SK-N-SH (cell line): ENCODE measurements around the gene ZNF521. TPM values are rescaled to one million over a fixed set of nuclear protein-coding genes. Genes with fewer than 3 reads are reported as not detected.

Experiments
- CTCF ChIA-PET: fragments of 300-600, 350-600 bp; formaldehyde crosslinking; extraction: SDS; loops from one replicate; lab custom pipeline; 2021; lab: Yijun Ruan, JAX
- POLR2A ChIA-PET: fragments of 350-600 bp; sonication (Branson Sonifier 250); formaldehyde crosslinking; extraction: SDS; loops from one replicate; lab custom pipeline; 2020; ENCODE audit warnings: antibody characterized with exemption, inconsistent platforms; lab: Yijun Ruan, JAX
- DNase-seq: peaks from one replicate; pipeline ENCODE4 v3.0.0; 2012
- H2AFZ ChIP-seq: fragments of 200-600 bp; sonication (generic); 2 replicates; pipeline ENCODE4 v1.8.1; 2016; ENCODE audit warnings: antibody characterized with exemption, mild to moderate bottlenecking, low read depth
- H3F3A ChIP-seq: fragments of 200-600 bp; sonication (generic); replicated peaks from 2 replicates; pipeline ENCODE3; 2016; ENCODE audit warnings: antibody characterized with exemption, mild to moderate bottlenecking; ENCODE audit not compliant: insufficient read depth
- H3K27ac ChIP-seq, 2 experiments: fragments of 200-500 bp in 1 of 2; fragments of 200-600 bp in 1 of 2; sonication (Bioruptor generic) in 1 of 2; sonication (generic), shearing (Covaris generic) in 1 of 2; 2 replicates each; pipeline versions ENCODE4 v1.5.1 to v1.6.1; 2014 to 2016; ENCODE audit warnings: low read depth in 2 of 2, inconsistent platforms in 1 of 2, low read length in 1 of 2, mild to moderate bottlenecking in 1 of 2, mixed read lengths in 1 of 2
- H3K27me3 ChIP-seq: fragments of 200-600 bp; sonication (generic), shearing (Covaris generic); 2 replicates; pipeline ENCODE4 v1.6.1; 2016; ENCODE audit warnings: mixed run types; ENCODE audit not compliant: insufficient read depth
- H3K36me3 ChIP-seq, 2 experiments: fragments of 200-500 bp in 1 of 2; fragments of 200-600 bp in 1 of 2; sonication (Bioruptor generic) in 1 of 2; sonication (generic) in 1 of 2; replicated peaks in 1 of 2; 2 replicates each; pipeline versions ENCODE3 to v1.5.1; 2014 to 2016; ENCODE audit warnings: low read length in 1 of 2, mild to moderate bottlenecking in 1 of 2; ENCODE audit not compliant: insufficient read depth in 2 of 2, control insufficient read depth in 1 of 2
- H3K4me1 ChIP-seq, 2 experiments: fragments of 200-500 bp in 1 of 2; fragments of 200-600 bp in 1 of 2; sonication (Bioruptor generic) in 1 of 2; sonication (generic), shearing (Covaris generic) in 1 of 2; 2 replicates each; pipeline versions ENCODE4 v1.5.1 to v1.6.1; 2014 to 2016; ENCODE audit warnings: low read depth in 1 of 2, low read length in 1 of 2, mixed run types in 1 of 2; ENCODE audit not compliant: insufficient read depth in 2 of 2, control insufficient read depth in 1 of 2
- H3K4me2 ChIP-seq: fragments of 200-600 bp; sonication (generic), shearing (Covaris generic); 2 replicates; pipeline ENCODE4 v1.6.1; 2017; ENCODE audit warnings: mixed run types
- H3K4me3 ChIP-seq, 2 experiments: fragments of 200-500 bp in 1 of 2; fragments of 200-600 bp in 1 of 2; sonication (Bioruptor generic) in 1 of 2; sonication (generic), shearing (Covaris generic) in 1 of 2; 2 replicates each; pipeline versions ENCODE4 v1.5.1 to v1.8.1; 2014 to 2016; ENCODE audit warnings: low read depth in 2 of 2, inconsistent platforms in 1 of 2, low read length in 1 of 2, mild to moderate bottlenecking in 1 of 2, mixed read lengths in 1 of 2, moderate library complexity in 1 of 2
- H3K79me2 ChIP-seq: fragments of 200-600 bp; sonication (generic); 2 replicates; pipeline ENCODE4 v1.8.1; 2017; ENCODE audit warnings: mild to moderate bottlenecking; ENCODE audit not compliant: insufficient read depth
- H3K9ac ChIP-seq: fragments of 200-600 bp; sonication (generic); 2 replicates; pipeline ENCODE4 v1.6.1; 2017; ENCODE audit warnings: mixed run types
- H3K9me2 ChIP-seq: fragments of 200-600 bp; sonication (generic); 2 replicates; pipeline ENCODE4 v1.6.1; 2017; ENCODE audit warnings: mixed run types
- H3K9me3 ChIP-seq: fragments of 200-600 bp; sonication (generic); 2 replicates; pipeline ENCODE4 v1.6.1; 2017; ENCODE audit warnings: mixed run types, mild to moderate bottlenecking, moderate library complexity
- H4K20me1 ChIP-seq: fragments of 200-600 bp; sonication (generic); 2 replicates; pipeline ENCODE4 v1.6.1; 2017; ENCODE audit warnings: mild to moderate bottlenecking, mixed run types; ENCODE audit not compliant: insufficient read depth
- ELF1 ChIP-seq: IDR thresholded peaks from 2 replicates; pipeline ENCODE4 v1.4.0; 2012
- EP300 ChIP-seq, 2 experiments: IDR thresholded peaks; 2 replicates each; pipeline versions ENCODE4 v1.4.0 to v1.6.1; 2012; ENCODE audit warnings: borderline replicate concordance in 1 of 2, low read depth in 1 of 2, low read length in 1 of 2
- FOXJ3 ChIP-seq: sonication (generic); formaldehyde crosslinking; IDR thresholded peaks from 2 replicates; pipeline ENCODE4 v1.5.1; 2020; ENCODE audit warnings: mild to moderate bottlenecking, missing genetic modification reagents
- GABPA ChIP-seq: IDR thresholded peaks from 2 replicates; pipeline ENCODE4 v1.4.0; 2012; ENCODE audit warnings: low read depth, mild to moderate bottlenecking
- GATA2 ChIP-seq: sonication (generic); formaldehyde crosslinking; IDR thresholded peaks from 2 replicates; pipeline ENCODE4 v1.5.0; 2020; ENCODE audit warnings: mild to moderate bottlenecking, missing genetic modification reagents
- JUND ChIP-seq: IDR thresholded peaks from 2 replicates; pipeline ENCODE4 v1.4.0; 2012
- MXI1 ChIP-seq: IDR thresholded peaks from 2 replicates; pipeline ENCODE4 v1.6.1; 2012; ENCODE audit warnings: mild to moderate bottlenecking, low read depth, low read length, improper control_type of control experiment
- NFIC ChIP-seq: IDR thresholded peaks from 2 replicates; pipeline ENCODE4 v1.4.0; 2012; ENCODE audit warnings: borderline replicate concordance
- POLR2AphosphoS5 ChIP-seq: IDR thresholded peaks from 2 replicates; pipeline ENCODE4 v1.6.1; 2012; ENCODE audit warnings: low read depth, low read length
- RFX5 ChIP-seq: IDR thresholded peaks from 2 replicates; pipeline ENCODE4 v1.6.1; 2012; ENCODE audit warnings: mild to moderate bottlenecking, improper control_type of control experiment, low read length
- RXRA ChIP-seq: IDR thresholded peaks from 2 replicates; pipeline ENCODE4 v1.4.0; 2012; ENCODE audit warnings: low read depth, mild to moderate bottlenecking, borderline replicate concordance
- TEAD4 ChIP-seq: IDR thresholded peaks from 2 replicates; pipeline ENCODE4 v1.4.0; 2012; ENCODE audit warnings: mild to moderate bottlenecking, borderline replicate concordance; ENCODE audit not compliant: insufficient read depth
- YY1 ChIP-seq: IDR thresholded peaks from 2 replicates; pipeline ENCODE4 v1.4.0; 2012; ENCODE audit warnings: low read depth, mild to moderate bottlenecking
- WGBS: methylation state at CpG from one replicate; pipeline ENCODE4 v1.1.6; 2017; ENCODE audit warnings: low lambda C conversion rate; 5-methylcytosine and 5-hydroxymethylcytosine counted together
- polyA plus RNA-seq, 3 experiments: library from polyadenylated mRNA; depleted of rRNA; stranded (reverse); fragments of >200 nt; gene quantifications; 2 replicates each; pipeline ENCODE4 v1.2.3, GENCODE V29; 2012
- TF ChIP-seq, protein P1 (sequence below): IDR thresholded peaks from 2 replicates; pipeline ENCODE4 v1.4.0; 2012; ENCODE audit warnings: low read depth
- TF ChIP-seq, protein P2 (sequence below): IDR thresholded peaks from 2 replicates; pipeline ENCODE4 v1.4.0; 2012; ENCODE audit warnings: low read depth, borderline replicate concordance
- TF ChIP-seq, protein P3 (sequence below): fragments of 200-600 bp; sonication (generic); IDR thresholded peaks from 2 replicates; pipeline ENCODE4 v1.6.1; 2017; ENCODE audit warnings: antibody characterized with exemption, mild to moderate bottlenecking, moderate library complexity
- TF ChIP-seq, protein P4 (sequence below): fragments of 150-350 bp; IDR thresholded peaks from 2 replicates; pipeline ENCODE4 v1.6.1; 2017; ENCODE audit warnings: antibody characterized with exemption, low read length, low read depth, borderline replicate concordance

ZNF521 gene
- polyA plus RNA-seq, 1 of the 3 experiments (the other 2 are of a cell fraction): 14.1 TPM

DNA sequence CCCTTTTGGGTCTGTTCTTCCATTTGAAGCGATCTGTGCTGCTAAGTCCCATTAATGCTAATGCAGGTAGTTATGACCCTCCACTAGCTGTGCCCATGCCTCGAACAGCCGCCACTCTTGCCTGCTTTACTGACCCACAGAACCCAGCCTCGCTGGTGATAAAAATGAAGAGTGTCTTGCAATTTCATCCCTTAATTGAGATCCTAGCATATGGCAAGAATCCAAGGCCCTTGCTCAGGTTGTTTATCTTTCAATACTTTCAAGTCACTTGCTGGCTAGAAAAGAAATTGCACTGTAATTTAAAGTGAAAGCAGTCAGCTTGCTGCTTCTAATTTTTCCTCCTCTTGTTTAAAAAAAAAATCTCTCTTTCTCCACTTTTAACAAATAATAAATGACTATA, 73.6 kb downstream of the ZNF521 start:
- Histone ChIP-seq H3K27me3 (no peaks in the 10 kb centered on the region), H3K9me3 (no peaks in the 10 kb centered on the region), H3K9me2 (no peaks in the 10 kb centered on the region), H3K79me2 (no peaks in the 10 kb centered on the region), H4K20me1 (no peaks in the 10 kb centered on the region), H3K4me1 (peaks cover 0 to 3% of the 10 kb centered on the region in 2 experiments; a peak in 2 of 4 replicates), H3K4me2 (no peak overlapping the region), H3F3A (no peaks in the 10 kb centered on the region)
- ChIA-PET POLR2A (no interaction called here), CTCF (no interaction called here)
- DNase-seq: no peak
- TF ChIP-seq GATA2 (CRISPR knock-in tag) (no peak), GABPA (no peak), YY1 (no peak)
- TF ChIP-seq, all 33 proteins: peak for 0
- Histone ChIP-seq H3K36me3 (peaks cover 0 to under 1% of the 10 kb centered on the region in 2 experiments), H3K27ac (no peak overlapping the region), H2AFZ (no peak overlapping the region), H3K9ac (no peak overlapping the region), H3K4me3 (no peak overlapping the region)
- 81% methylated on average over 4 of the region's 4 CpGs for WGBS

GRCh38 chr18:25275412-25276001, 76.5 kb downstream of the ZNF521 start:
- Histone ChIP-seq H3K4me3 (no peak overlapping the region), H3K9me2 (no peaks in the 10 kb centered on the region), H3K36me3 (peaks cover 0 to 3% of the 10 kb centered on the region in 2 experiments), H3K9me3 (no peaks in the 10 kb centered on the region), H3K27me3 (no peaks in the 10 kb centered on the region), H3K79me2 (no peaks in the 10 kb centered on the region), H3K4me2 (no peak overlapping the region), H3F3A (no peaks in the 10 kb centered on the region), H2AFZ (no peak overlapping the region), H4K20me1 (no peaks in the 10 kb centered on the region), H3K9ac (no peak overlapping the region), H3K4me1 (peaks cover 0 to 3% of the 10 kb centered on the region in 2 experiments; a peak in 2 of 4 replicates), H3K27ac (no peak overlapping the region)
- WGBS: 86% methylated on average over 11 of the region's 11 CpGs
- no peak for DNase-seq
- ChIA-PET POLR2A (no interaction called here), CTCF (no interaction called here)
- TF ChIP-seq TEAD4: no peak
- TF ChIP-seq, protein P1, sequence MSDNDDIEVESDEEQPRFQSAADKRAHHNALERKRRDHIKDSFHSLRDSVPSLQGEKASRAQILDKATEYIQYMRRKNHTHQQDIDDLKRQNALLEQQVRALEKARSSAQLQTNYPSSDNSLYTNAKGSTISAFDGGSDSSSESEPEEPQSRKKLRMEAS: no peak
- no peak for TF ChIP-seq NFIC
- no peak for TF ChIP-seq EP300 (IDR thresholded peaks at IDR 0.05; ENCODE audit: borderline replicate concordance in 1 of 2, low read depth in 1 of 2, low read length in 1 of 2)
- no peak for TF ChIP-seq GABPA

GRCh38 chr18:25274926-25275325, 77.0 kb downstream of the ZNF521 start:
- Histone ChIP-seq H3K9ac (no peak overlapping the region), H3F3A (no peaks in the 10 kb centered on the region), H3K4me1 (peaks cover 0 to 3% of the 10 kb centered on the region in 2 experiments; a peak in 2 of 4 replicates), H3K27me3 (no peaks in the 10 kb centered on the region), H3K79me2 (no peaks in the 10 kb centered on the region), H3K4me3 (no peak overlapping the region), H2AFZ (no peak overlapping the region), H3K4me2 (no peak overlapping the region), H3K36me3 (peaks cover 0 to 3% of the 10 kb centered on the region in 2 experiments), H3K9me3 (no peaks in the 10 kb centered on the region), H3K9me2 (no peaks in the 10 kb centered on the region), H3K27ac (no peak overlapping the region), H4K20me1 (no peaks in the 10 kb centered on the region)
- no peak for DNase-seq
- WGBS: 86% methylated on average over 4 of the region's 4 CpGs
- POLR2A ChIA-PET: no interaction called here
- CTCF ChIA-PET: interaction anchor here (1.0 kb wide), 1 partner anchor 10 kb away, joined by 5 read pairs; no protein-coding TSS in a partner anchor
- TF ChIP-seq FOXJ3 (CRISPR knock-in tag) (no peak), NFIC (no peak), RFX5 (no peak), GATA2 (CRISPR knock-in tag) (no peak), GABPA (no peak), JUND (no peak), EP300 (IDR thresholded peaks at IDR 0.05; ENCODE audit: borderline replicate concordance in 1 of 2, low read depth in 1 of 2, low read length in 1 of 2) (no peak), YY1 (no peak), RXRA (no peak), ELF1 (no peak), MXI1 (no peak), POLR2AphosphoS5 (no peak)
- TF ChIP-seq, protein P2, sequence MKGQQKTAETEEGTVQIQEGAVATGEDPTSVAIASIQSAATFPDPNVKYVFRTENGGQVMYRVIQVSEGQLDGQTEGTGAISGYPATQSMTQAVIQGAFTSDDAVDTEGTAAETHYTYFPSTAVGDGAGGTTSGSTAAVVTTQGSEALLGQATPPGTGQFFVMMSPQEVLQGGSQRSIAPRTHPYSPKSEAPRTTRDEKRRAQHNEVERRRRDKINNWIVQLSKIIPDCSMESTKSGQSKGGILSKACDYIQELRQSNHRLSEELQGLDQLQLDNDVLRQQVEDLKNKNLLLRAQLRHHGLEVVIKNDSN: no peak
- TF ChIP-seq, protein P3, sequence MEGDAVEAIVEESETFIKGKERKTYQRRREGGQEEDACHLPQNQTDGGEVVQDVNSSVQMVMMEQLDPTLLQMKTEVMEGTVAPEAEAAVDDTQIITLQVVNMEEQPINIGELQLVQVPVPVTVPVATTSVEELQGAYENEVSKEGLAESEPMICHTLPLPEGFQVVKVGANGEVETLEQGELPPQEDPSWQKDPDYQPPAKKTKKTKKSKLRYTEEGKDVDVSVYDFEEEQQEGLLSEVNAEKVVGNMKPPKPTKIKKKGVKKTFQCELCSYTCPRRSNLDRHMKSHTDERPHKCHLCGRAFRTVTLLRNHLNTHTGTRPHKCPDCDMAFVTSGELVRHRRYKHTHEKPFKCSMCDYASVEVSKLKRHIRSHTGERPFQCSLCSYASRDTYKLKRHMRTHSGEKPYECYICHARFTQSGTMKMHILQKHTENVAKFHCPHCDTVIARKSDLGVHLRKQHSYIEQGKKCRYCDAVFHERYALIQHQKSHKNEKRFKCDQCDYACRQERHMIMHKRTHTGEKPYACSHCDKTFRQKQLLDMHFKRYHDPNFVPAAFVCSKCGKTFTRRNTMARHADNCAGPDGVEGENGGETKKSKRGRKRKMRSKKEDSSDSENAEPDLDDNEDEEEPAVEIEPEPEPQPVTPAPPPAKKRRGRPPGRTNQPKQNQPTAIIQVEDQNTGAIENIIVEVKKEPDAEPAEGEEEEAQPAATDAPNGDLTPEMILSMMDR: no peak
- TF ChIP-seq, protein P4, sequence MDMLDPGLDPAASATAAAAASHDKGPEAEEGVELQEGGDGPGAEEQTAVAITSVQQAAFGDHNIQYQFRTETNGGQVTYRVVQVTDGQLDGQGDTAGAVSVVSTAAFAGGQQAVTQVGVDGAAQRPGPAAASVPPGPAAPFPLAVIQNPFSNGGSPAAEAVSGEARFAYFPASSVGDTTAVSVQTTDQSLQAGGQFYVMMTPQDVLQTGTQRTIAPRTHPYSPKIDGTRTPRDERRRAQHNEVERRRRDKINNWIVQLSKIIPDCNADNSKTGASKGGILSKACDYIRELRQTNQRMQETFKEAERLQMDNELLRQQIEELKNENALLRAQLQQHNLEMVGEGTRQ: no peak
